Umbilical cord (tissue), 2 donors: ENCODE measurements around the gene RASGEF1C. TPM values are rescaled to one million over a fixed set of nuclear protein-coding genes. Genes with fewer than 3 reads are reported as not detected.
A peak's percentile ranks its signal among the peaks of the same experiment; 100 is the strongest.

ENCODE experiments used
- DNase-seq: peaks from one replicate; pipeline ENCODE4 v3.0.0-alpha.2; 2015; ENCODE audit warnings: low spot score
- total RNA-seq: library from RNA; depleted of rRNA; stranded (reverse); fragments of >200 nt; gene quantifications from one replicate; pipeline ENCODE4 v1.2.3, GENCODE V29; 2014; ENCODE audit warnings: low replicate concordance; ENCODE audit not compliant: insufficient read depth

Gene RASGEF1C
- 5.8 TPM for total RNA-seq

DNA sequence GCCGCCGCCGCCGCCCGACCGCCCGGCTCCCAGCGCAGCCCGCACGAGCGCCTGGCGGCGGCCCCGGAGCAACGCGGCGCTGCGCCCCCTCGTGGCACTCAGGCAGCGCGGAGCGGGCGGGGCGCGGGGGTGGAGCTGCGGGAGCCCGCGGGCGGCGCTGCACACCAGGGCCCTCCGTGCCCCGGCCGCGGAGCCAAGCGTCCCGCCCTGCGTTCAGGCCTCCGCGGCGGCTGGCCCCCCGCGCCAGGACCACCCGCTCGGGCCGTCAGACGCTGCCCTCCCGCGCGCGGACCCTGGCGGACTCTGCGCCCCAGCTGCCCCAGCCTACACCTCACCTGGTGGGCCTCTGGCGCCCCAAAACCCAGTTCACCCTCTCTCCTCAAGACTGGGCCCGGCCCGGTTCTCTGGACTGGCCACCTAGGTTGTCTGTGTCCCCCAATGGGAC is at the start of gene RASGEF1C:
TSS of gene RASGEF1C (minus strand) at position 75 of the 445 bp plus-strand sequence. CDS start 71,159 bp downstream, outside the sequence.
- peak; percentile 55 for DNase-seq

DNA sequence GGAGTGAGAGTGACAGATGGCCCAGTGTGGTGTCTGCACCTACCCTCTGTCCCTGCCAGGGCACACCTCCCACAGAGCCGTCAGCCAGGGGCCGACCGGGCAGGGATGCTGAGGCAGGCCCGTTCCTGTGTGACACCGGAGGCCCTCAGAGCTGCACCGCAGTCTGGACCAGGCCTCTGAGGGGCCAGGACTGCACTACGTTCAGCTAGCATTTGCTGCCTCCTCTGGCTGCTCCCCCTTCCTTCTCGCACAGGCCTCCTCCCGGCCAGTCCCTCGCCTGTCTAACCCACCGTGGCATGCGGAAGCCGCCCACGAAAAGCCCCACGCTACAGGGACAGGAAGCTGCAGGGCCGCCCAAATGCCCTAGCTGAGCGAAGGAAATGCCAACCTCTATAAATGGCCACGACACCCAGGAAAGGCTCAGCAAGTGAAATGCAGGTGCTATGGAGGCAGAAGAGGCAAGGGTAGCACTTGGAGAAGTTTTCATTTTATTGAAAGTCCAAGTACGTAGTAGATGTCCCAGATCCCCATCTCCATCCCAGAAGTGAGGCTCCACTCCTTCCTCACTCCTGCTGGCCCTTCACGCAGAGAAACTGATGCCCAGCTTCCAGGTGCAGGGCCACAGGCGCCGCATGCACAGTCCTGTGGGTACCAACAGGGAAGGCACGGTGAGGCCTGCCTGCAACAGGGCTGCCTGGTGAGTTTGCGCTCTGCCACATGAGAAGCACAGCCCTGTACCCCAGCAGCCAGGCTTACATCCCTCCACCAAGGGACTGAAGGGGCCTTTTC is 44.2 kb upstream of the RASGEF1C start:
- no peak for DNase-seq

- no peak for DNase-seq
Measured at GRCh38 chr5:180251887-180252286, 42.9 kb upstream of the RASGEF1C start.

- DNase-seq = no peak
Measured at GRCh38 chr5:180251141-180251540, 42.1 kb upstream of the RASGEF1C start.

DNA sequence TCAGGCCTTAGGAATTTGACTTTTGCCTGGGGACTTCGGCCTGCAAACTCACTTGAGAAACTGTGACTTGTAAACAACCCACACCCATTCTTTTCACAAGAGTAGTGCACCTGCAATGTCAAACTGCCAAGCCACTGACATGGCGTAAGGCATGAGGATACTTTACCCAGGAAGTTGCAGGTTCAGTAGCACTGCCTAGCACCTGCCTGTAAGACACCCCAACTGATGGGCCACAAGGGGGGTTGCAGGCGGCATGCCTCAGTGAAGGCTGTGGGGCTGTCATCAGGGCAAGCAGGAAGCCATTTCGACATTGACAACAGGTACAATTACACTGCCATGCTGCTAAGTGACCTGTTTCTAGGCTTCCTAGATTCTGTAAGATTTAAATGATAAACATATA is 41.3 kb upstream of the RASGEF1C start:
- no peak for DNase-seq

- no peak for DNase-seq
Measured at GRCh38 chr5:180241600-180241999, 32.6 kb upstream of the RASGEF1C start.

- DNase-seq = no peak
Measured at GRCh38 chr5:180238631-180239030, 29.6 kb upstream of the RASGEF1C start.

DNA sequence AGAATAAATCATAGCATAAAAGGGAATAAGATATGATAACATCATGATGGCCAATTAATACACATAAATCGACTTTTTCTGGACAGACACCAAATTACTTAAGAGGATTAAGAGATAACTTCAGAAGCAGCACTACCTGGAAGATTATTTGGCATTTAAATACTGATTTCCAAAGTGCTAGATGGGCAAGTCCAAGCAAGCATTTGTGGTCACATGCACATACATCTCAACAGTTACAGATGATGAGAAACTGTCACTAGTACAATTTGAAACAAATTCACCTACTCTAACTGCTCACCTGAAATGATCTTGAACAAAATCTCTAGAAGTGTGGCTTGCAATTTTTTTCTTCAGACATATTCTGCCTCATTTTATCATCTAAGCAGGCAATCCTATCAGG is 26.8 kb upstream of the RASGEF1C start:
- no peak for DNase-seq

GRCh38 chr5:180235077-180235476 is 26.1 kb upstream of the RASGEF1C start:
- no peak for DNase-seq

DNA sequence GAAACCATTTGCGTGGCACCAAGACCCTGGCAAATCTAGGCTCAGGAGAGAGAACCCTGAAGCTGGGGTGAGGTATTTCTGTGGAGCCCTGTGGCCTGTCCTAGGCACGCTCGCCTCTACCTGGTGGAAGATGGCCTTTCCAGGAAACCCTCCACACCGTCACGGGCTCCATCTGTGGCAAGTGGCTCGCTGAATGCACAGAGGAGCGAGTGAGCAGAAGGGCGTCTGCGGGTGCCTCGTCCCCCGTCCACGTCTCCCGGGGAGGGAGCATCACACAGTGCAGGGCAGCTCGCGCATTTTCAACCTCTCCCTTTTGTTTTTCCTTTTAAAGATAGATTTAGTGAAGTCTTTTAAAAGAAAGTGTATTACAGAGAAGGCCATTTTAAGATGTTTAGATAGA is 25.3 kb upstream of the RASGEF1C start:
- no peak for DNase-seq

DNA sequence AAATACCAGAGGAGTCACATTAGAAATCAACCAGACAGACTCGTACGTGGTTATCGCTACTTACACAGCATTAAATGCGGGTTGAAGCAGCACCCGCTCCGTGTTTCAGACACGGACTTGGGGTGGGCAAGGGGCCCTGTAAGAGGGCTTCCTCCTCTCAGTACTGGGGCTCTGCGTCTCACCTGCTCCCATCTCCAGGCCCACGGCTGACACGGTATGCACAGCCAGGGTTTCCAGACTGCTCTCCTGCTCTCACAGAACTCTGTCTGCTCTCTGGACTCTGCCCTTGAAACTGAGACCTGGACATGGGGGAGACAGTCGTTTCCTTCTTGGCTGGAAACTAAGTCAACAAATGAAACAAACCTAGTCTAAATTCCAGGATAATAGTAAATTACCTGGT is 24.7 kb upstream of the RASGEF1C start:
- DNase-seq = no peak

DNA sequence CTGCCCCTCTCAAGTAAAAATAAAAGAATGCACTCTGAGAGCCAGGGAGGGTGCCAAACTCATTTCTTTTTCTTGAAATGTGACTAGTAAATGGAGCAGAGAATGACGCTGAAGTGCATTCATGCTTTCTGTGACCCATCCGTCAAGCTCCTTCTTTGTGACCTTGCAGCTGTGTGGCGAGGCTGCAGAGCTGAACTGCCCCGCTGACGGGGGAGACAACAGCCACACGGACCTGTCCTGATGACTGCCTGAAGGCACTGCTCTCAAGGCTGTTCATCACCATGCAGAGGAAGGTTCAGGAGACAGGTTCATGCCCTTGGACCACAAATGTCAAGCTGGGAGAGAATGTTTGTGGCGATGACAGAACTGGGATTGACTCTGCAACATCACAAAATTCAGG is 21.0 kb upstream of the RASGEF1C start:
- no peak for DNase-seq

DNA sequence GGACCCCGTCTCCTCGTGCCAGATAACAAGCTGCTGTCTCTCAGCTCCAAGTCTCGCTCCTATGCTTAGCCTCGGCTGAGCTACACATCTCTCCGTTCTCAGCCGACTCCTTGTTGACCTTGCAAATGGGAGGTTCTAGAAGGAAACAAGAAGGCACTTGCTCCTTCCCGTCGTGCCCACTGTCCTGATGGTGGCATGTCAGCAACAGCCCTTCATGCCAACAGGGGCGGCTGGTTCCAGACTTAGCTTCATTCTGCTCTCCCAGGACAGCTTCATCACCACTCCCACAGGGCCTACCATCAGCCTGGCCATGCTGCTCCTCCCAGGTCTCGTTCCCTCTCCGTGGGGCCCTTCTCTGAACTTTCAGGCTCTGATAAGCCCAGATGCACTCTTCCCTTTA is 13.0 kb upstream of the RASGEF1C start:
- no peak for DNase-seq

DNA sequence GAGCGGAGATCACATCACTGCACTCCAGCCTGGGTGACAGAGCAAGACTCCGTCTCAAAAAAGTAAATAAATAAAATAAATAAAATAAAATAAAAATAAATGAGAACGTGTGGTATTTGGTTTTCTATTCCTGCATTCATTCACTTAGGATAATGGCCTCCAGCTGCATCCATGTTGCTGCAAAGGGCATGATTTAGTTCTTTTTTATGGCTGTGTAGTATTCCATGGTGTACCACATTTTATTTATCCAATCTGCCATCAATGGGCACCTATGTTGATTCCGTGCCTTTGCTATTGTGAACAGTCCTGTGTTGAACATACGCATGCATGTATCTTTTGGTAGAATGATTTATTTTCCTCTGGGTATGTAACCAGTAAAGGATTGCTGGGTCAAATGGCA is 8.8 kb upstream of the RASGEF1C start:
- DNase-seq = no peak

GRCh38 chr5:180216646-180217171 is 7.7 kb upstream of the RASGEF1C start:
- DNase-seq = no peak

- DNase-seq = no peak
Measured at GRCh38 chr5:180215783-180216630, 7.0 kb upstream of the RASGEF1C start.

DNA sequence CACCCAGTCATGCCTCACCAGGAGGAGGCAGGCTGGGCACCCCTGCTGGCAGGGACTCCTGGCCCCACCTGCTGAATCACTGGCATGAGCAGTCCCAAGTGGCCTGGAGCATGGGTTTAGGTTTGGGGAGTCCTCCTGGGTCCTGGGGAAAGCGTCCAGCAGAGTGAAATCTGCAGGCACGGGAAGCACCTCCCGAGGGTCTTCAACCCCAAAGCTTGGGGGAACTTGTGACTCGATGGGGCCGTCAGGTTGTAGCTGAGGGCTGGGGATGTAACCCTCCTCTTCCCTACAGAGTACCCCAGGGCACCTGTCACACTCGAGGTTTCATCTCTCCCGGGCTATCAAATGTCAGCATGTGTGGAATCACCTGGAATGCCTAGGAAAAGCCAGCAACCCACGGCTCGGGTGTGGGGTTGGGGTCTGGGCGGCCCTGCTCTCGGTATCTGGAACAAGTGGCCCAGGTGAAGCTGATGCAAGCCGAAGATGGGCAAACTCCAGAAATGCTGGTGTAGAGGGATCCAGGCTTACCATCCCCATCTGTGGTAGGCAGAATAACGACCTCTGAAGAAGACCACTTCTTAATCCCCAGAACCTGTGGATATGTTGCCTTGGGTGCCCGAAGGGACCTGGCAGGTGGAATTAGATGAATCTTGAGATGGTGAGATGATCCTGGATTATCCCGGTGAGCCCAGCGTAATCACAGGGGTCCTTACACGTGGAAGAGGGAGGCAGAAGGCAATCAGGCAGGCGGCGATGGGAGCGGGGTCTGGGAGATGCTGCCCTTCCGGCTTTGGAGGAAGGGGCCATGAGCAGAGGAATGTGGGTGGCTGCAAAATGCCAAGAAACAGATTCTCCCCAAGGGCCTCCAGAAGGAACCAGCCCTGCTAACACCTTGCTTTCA is 6.1 kb upstream of the RASGEF1C start:
- no peak for DNase-seq

DNA sequence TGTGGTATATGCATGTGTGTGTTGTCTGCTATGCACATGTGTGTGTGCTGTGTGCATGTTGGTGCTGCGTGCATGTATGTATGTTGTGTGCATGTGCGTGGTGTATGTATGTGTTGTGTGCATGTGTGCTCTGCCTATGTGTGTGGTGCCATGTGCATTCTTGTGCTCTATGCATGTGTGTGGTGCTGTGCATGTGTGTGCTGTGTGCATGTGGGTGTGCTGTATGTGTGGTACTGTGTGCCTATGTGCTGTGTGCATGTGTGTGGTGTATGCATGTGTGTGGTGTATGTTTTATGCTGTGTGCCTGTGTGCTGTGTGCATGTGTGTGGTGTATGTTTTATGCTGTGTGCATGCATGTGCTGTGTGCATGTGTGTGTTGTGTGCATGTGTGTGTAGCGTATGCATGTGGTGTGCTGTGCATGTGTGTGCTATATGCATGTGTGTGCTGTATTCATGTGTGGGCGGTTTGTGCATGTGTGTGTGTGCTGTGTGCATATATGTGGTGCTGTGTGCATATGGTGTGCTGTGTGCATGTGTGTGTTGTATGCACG is 4.7 kb upstream of the RASGEF1C start:
- DNase-seq = no peak

GRCh38 chr5:180213256-180213600 is 4.2 kb upstream of the RASGEF1C start:
- DNase-seq = no peak

- peak; percentile 38 for DNase-seq
Measured at GRCh38 chr5:180212363-180213255, 3.6 kb upstream of the RASGEF1C start.
